ENCODE results near the gene PPOX.

Gene PPOX

DNA sequence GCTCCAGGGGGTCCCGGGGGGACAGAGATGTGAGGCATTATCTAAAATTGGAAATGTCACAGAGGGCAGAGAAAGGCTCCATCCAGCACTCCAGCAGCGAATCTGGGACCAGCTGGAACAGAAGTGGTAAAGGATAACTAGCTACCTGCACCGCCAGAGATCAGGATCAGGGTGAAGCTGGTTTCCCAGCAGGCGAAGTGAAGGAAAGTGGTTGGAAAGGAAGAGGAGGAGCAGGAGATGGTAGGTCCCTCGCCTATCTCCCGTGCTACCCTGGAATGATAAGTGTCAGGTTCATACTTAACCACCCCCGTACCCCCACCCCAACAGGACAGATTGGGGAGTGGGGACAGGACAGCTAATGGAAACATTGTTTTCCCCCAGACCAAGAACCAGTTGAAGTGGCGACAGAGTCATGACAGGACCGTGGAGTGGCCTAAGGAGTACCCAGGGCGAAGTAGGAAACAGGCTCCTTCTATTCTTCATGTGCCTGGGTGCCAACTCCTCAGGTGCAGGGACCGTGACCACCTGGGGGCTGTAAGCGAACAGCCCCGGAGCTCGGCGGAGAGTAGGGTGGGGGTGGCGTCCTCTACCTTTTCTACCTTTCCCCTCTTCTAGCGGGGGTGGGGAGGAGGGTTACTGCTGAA lies 10.4 kb downstream of the PPOX start:
- DNase-seq, result no peak

DNA sequence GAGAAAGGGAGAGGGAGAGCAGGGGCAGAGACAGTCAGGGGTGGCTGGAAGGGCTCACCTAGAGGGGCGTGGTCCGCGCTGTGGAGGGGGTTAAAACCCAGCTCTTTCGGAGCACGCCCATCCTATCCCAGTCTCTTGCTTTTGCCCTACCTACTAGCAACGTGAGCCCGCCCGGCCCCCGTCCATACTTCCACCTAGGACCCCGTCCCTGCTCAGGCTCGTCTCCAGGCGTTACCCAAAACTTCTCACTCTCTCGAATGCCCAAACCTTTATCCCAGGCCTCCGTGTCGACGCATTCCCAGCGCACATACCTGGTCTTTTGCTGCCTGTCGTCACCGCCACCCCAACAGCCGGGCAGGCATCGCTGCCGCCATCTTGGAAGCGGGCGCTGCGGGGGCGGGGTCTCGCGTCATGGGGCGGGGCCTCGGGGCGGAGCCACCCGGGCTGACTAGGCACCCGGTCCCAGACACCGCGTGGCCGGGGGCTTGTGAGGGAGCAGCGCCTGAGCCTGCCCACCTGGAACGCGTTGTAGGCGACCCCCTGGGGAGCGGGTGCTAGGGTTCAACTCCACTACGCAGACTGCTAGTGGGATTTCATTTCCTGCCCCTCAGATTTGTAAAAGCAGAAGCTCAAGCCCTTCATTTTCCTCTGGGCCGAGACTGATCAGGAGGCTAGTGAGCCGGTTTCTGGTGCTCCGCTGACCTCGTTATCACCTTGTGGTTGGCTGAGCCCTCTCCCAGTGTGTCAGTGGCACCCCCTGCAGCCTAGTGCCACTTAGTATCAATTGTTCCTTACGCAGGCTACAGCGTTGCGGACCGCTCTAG lies 11.1 kb downstream of the PPOX start, which contains the start of gene B4GALT3:
B4GALT3 (minus strand) TSS at position 396 of the 824 bp plus-strand sequence. CDS start 1,447 bp downstream, outside the sequence.
- peak; percentile 94 for DNase-seq

DNA sequence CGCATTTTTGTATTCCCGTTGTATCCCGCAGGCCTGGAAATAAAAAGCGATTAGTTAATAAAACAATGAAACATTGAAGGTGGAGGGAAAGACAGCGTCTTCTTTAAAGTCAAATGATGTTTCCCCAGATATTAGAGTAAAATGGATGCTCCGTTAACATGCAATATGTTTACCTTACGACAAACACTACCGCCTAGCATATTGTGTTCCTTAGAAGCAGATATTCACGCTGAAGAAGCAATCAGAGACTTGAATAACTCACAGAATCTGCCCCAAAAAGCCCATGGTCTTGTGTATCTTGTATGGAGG lies 11.7 kb downstream of the PPOX start:
- DNase-seq, result no peak

DNA sequence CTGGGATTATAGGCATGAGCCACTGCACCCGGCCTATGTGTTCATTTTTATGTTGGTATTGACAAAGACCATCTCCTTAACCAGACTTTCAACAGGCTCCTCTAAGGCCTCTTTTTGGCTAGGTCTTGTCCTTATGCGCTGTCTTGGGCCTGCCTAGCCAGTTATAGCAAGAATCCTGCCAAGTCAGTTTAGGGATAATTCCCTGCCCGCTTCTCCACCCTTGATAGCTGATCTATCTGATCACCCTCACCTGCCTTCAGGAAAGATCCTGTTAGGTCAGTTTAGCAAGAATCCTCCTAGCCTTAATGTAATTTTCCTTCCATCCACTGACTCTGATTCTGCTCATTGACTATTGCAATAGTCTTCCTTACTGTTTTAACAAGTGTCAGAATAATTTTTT lies 13.5 kb downstream of the PPOX start:
- no peak for DNase-seq

DNA sequence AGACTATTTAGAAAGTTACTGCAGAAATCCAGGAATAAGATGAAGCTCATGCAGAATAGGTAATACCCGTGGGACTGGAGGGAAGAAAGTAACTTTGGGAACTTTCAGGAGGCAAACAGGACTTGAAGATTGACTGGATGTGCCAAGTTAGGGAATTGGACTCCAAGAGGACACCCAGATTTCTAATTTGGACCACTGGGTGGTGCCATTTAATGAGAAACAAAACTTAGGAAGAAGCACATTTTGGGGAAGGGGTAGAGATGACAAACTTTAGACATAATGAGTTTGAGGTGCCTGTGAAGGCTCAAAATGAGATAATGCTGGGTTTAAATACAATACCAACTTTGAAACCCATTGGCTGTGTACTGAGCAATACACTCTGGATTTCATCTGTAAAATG lies 14.4 kb downstream of the PPOX start:
- peak; percentile 52 for DNase-seq

DNA sequence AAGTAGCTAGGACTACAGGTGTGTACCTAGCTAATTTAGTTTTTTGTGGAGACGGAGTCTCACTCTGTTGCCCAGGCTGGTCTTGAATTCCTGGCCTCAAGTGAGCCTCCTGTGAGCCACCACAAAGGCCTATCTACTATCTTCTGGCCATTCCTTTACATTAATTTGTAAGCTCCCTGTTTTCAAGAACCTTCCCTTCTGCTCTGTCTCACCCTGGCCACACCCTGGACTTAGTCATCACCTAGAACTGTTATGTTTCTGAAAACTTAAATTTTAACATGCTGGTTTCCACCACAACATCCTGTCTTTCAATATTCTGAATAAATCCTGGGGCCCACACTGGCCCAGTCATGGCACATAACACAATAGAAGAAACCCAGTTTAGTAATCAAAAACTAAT lies 16.0 kb downstream of the PPOX start:
- peak; percentile 52 for DNase-seq

DNA sequence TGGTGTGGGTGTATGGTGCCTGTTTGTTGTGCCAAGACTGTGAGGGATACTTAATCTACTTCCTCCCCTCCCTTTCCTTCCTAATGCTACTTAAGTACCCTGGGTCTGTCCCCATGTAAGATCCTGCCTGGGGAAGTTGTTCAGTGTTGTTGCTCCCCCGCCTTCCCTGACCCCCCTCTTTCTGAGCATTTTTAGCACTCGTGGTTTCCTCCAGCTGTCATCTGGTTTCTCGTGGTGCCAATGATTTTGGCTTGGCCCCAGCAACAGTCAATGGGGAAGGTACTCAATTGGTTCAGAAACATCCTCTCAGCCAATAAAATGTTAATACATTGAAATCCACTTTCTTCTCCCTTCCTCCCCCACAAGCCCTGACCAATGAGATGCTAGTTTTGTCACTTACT lies 19.1 kb downstream of the PPOX start:
- peak; percentile 96 for DNase-seq

DNA sequence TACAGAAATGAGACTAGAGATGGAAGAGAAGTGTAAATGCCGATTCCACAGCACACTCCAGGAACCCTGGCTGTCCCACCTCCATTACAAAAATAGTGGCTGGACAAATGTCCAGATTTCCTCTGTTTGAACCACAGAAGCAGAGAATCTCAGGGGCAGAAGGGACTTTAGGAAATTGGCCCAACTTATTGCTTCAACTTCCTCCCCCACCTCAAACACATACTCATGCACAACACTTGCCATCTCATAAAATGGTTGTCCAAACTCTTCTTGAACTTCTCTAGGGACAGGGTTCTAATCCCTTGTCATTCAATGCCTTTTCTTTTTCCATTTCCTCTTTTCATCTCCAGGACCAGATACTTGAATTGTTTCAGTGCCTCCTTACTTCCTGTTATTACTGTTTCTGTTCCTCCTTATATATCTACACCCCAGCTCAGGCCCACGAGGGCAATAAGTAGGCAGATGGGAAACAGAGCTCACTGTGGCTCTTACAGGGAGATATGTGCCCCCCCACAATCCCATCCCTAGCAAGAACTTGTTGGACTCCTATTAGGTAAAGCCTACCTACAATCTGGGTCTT lies 19.6 kb downstream of the PPOX start:
- peak; percentile 61 for DNase-seq

DNA sequence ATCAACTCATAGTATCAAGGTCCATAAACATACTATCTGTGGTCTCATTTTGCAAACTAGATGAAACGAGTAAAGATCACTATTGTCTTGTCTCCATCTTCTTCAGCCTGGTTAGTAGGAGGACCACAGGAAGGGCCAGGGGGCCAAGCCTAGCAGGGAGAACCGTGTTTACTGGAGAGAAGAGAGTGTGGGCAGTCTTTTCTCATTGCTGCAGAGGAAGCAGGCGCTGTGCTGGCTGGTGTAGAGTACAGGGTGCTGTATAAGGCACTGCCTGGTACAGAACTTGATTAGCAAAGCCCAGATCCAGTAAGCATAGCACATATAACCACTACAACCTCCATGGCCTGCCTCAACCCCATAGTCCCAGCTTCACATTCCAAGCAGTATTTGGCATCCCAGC lies 21.1 kb downstream of the PPOX start:
- DNase-seq, result no peak

DNA sequence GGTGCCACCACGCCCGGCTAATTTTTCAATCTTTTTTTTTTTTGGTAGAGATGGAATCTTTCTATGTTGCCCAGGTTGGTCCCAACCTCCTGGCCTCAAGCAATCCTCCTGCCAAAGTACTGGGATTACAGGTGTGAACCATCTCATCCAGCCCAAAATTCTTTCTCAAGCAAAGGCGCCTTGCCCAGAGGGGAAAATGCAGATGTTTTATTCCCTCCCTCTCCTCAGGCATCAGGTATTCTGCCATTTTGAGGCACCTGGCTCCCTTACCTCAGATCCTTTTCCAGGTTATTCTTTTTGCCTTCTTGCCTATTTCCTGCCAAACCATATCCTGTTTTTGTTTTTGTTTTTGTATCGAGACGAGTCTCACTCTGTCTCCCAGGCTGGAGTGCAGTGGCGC lies 22.2 kb downstream of the PPOX start:
- DNase-seq, result no peak

DNA sequence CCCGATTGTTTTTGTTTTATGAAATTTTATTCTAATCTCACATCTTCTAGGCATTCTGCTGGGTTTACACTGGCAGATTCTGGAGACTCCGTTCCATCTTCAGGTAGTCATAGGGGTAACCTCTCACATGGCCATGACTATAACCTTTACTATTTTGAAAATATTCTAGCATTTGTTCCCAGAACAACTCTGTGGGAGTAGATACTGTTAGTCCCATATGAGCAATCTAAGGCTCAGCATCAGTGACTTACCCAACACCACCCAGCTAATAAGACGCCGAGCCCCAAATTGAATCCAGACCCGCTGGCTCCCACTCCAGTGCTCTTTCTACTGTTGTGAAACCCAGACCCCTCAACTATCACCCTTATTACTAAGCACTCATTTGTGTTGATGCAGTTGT lies 22.8 kb downstream of the PPOX start:
- DNase-seq, result no peak

DNA sequence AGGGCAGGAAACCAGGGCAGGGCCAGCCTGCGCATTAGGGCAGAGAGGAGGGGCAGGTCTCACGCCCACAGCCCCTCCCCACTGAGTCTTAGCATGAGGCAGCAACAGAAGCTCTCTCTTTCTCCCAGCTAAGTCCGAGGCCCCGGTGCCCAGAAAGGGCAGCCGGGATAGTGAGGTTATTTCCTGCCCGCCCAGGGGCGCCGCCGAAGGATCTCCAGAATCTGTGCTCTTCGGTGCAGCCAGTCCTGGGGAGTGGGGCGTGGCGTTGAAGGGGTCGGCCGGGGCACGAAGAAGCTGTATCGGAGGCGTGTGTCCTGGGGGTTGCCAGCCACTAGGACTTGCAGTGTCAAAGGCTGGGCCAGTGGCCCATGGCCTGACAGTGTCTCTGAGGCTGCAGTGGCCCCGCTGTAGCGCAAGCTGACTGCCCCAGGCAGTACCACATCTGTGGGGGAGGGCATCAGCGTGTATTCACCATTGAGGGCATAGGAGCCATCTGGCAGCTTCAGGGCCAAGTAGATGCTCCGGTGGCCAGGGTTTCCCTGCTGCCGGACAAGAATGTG lies 24.8 kb downstream of the PPOX start:
- DNase-seq, result no peak

DNA sequence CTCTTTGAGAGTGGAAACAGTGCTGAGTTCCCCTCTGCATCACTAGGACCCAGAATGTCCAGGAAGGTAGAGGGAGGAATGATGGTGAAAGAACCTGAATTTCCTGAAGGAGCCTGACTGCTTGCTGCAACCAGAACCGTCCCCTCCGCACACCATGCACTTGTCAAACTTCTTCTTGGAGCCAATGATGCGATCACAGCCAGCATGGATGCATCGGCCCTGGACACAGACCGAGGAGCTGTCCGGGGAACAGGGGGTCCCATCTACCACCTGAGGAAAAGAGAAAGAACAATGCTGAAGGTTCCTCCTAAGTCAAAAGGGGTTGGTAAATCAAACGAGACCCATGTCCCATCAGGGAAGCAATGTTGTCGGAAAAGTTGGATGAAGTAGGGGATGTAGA lies 25.7 kb downstream of the PPOX start:
- DNase-seq, result no peak

DNA sequence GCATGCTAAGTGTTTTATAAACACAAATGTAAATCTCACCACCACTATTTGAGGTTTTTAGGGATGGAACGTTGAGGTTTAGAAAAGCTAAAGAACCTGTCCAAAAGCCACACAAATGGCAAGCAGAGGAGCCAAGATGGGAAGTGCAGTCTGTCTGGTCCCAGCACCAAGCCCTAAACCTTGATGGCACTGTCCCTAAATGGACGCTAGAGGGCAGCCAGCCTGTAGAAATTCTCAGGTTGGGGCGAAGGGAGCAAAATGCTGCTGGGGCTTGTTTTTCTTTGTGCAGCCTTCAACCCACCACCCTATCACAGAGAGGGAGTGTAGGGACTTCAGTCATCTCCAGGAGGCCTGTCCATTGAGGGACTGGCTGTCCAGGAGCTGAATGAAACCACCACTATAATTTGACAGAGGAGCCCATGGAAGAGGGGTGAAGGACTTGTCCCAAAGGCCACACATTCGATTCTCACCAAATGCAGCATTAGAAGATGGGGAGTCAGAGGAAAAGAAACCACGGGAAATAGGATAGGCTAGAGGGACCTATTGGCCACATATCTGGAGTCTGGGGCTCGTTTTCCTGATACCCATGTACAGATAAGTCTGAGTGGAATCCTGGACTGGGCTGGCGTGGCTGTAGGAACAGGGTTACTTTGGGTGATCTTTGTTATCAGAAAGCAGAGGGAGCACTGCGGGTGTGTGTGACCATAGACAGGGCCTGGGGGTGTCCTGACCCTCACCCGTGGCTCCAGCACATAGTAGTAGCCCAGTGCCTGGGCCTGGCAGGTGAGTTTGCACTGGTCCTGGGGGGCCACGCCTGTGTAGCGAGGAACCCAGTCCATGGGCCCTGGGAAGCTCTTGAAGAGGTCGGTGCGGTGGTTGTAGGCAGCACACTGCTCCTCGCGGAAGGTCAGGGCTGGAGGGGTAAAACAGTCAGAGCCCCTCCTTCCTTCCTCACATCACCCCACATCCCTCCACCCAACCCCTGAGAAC lies 26.5 kb downstream of the PPOX start:
- peak; percentile 91 for DNase-seq

DNA sequence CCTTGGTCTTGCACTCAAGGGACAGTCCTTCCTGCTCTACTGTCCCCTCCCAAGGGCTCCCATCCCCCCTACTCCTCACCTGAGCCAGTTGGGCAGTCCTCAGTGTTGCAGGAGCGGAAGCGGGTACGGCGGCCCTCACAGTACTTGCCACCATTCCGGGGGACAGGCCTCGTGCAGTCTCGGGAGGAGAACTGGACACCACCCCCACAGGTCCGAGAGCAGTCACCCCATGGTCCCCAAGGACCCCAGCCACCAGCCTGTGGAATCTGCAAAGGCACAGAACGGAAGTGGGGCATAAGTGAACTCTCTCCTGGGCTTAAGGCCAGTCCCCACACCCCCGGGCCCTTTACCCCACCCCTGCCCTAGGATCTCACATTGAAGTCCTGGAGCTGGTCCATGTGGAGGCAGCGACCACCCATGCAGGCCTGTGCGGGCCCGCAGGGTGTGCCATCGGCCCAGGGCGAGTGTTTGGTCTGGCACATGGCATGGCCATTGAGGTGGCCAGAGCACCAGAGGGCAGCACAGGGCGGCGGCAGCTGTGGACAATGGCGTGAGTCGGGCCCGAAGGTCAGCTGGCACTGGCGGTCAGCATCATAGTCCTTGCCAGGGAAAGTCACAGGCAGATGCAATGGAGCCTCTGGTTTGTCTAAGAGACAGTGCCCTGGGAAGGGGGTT lies 27.5 kb downstream of the PPOX start:
- no peak for DNase-seq

DNA sequence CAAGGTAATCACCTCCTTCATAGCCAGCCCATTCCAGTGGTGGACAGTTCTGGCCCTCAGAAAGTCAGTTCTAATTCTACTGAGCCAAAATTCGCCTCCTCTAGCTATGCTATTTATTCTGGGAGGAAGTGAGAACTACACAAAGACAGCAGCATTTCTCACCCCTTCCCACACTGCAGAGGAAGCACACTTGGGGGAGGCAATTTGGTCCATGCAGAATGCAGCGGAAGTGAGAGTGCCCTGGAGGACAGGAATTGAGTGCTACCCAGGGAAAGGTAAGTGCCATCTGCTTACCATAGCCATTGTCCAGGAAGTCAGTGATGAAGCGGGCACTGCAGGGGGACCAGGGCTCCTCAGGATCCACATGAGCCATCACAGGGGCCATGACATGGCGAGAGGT lies 28.9 kb downstream of the PPOX start:
- DNase-seq, result no peak

DNA sequence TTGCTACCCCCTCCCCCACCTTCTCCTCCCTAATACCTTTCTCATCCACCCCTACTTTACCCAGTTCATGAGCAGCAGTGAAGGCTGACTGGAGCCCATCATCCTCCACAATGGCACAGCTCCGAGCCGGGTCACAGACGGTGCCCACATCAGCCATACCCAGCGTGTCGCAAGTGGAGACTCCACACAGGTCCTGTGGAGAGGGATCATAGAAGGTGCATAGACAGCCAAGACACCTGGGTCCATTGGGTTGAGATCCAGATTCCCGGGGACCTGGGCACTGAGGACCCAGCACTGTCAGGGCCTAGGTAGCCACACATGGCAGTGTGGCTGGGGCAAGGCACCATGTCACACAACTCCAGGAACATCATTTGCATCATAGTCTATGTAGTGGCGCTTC lies 29.9 kb downstream of the PPOX start:
- DNase-seq, result no peak

DNA sequence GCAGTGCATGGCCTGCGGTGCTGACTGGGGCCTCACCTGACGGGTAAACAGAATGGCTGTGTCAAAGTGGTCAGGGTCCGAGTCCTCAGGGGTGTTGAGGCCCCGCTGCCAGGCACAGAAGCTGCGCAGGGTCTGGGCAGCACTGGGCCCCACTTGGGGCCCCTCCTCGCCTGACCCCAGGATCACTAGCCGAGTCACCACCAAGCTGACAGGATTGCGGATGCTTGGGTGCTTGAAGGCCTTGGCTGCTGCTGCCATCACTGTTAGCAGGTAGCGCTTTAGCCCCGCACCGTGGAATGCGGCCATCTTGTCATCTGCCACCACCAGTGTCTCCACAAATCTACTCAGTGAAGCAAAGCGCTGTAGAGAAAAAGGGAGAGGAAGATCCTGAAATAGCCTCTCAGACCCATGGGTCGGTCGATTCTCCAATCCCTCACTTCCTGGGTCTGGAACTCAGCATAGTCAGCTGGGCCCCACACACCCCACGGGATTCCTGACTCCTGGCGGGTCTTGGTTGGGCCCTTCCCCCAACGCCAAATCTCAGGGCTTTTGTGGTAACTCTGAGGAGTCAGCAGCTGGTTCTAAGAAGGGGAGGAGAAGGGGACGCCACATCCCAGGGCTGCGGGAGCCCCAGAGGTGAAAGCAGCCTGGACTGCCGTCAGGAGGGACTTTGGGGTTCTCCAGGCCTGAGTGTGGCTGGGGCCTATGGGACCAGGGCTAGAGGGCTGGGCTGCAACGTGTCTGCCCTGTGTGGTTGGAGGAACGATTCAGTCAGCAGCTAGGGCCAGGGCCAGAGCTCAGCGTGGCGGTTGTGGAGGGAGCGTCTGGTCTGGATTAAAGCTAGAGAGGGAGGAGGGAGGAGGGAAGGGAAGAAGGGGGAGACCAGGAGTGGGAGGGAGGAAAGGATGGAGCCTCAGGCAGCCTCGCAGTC lies 30.6 kb downstream of the PPOX start:
- DNase-seq, result no peak

DNA sequence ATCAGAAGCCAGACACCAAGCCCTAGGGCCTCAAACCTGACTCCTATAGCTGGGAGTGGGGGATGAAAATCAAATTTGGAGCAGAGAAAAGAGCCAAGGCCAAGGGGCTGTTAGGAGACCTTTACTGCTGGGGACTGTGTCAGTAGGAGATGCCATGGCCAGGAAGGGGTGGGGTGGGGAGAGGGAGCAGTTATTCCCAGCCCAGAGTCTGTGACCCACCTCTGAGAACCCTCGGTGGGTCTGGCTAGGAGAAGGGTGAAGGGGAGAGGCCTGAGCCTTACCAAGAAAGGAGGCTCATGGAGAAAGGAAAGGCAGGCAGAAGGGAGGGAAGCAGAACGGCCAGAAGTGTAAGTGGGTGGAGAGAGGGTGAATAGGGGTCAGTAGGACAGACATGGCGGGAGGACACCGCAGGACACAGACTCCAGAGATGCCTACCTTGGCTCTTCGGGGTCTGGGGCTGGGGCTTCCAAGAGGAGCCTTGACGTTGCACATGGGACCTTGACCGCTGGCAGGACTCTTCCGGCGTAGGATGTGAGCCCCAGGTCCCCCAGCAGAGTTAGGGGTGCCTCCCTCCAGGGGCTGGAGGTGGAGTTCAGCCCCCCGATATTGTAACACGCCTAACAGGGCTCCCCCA lies 31.5 kb downstream of the PPOX start:
- no peak for DNase-seq

DNA sequence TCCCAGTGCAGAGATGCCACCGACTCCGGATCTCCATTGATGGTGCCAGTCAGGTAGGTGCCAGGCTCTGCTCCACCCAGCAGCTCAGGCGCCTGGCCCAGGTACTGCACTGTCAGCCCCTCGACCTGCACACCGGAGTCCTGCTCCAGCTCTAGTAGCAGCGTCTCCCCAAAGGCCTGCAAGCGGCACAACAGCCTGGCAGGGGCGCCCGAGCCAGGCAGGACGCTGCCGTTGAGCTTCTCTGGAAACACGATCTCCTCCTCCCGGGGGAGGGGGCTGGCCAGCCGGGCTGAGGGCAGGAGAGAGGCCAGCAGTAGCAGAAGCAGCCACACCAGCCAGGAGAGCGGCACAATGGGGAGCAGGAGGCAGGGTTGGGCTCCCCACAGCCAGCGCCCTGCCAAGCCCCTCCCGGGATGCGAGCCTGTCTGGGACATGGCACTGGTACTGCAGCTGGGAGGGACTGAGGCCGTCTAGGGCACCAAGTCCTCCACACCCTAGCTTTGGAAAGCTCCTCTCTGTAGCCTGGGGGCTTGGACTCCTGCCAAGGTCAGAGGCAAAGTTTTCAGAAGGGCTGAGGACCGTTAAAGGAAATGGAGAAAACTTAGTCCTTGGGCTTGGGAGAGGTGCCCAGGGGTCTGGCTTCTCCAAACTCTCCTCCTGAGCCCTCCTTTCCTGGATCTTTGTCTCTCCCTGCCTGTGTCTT lies 32.1 kb downstream of the PPOX start:
- peak; percentile 52 for DNase-seq

Measured in hematopoietic multipotent progenitor cell treated with erythropoietin and hydrocortisone succinate and interleukin-3 and kit ligand, for 4 days (in vitro differentiated cells).